HG03108 (cell line): ENCODE data around the gene OR2T8.

Experiments used
- ATAC-seq: cut with Tn5 transposase; IDR thresholded peaks from one replicate; pipeline ENCODE4 v1.9.1; 2021; ENCODE audit warnings: moderate library complexity; ENCODE audit not compliant: unreplicated experiment

OR2T8 gene

DNA sequence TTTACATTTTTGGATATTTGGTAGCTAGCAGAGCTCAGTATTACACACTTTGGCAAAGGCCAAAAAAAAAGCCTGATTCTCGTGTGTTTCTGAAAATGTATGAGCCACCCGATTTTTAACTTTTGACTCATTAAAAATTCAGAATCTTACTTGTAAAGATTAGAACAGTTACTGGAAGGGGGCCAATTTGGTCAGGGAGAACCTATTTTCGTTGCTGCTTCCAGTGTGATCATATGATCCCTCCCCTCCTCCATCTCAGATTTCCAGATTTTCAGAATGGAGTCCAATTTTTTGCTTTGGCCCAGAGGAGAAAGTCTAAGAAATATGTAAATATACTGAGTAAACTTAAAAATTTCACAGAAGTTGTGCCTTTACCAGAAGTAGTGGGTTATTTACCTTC, 41.7 kb downstream of the OR2T8 start:
- ATAC-seq: no peak

DNA sequence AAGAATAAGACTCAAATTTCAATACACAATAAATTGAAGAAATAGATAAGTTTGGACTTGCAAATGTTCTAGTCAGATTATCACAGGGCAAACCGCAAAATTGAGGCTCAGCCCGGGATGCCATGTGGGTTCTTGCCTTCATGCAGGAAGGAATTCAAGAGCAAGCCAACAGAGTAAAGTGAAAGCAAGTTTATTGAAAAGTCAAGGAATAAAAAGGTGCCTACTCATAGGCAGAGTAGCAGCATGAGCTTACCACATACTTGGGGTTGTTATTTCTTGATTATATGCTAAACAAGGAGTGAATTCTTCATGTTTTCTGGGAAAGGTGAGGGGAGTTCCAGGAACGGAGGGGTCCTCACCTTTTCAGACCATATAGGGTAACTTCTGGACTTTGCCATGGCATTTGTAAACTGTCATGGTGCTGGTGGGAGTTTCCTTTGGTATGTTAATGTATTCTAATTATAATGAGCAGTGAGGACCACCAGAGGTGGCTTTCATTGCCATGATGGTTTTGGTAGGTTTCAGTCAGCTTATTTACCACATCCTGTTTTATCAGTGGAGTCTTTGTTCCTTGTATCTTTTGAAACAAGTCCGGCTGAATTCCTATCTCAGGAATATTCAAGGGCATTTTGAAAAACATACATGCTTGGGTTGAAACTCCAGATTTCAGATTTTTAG, 43.0 kb downstream of the OR2T8 start:
- ATAC-seq: no peak

DNA sequence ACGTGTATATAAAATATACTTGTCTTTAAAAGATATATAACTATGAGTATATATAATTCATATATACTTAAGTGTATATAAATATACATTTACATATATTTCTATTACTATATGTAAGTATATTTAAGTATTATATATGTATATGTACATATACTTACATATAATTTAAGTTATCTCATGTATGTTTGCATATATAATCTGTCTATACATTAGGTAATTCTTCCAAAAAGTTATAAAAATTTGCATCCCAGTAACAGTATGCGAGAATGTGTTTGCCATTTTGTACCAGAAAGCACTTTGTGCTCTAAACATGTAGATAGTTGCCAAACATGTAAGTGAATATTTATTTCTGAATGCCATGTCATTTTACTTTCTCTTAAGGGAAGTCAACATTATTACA, 44.9 kb downstream of the OR2T8 start, which contains the start of gene OR2AK2:
TSS of gene OR2AK2 (plus strand) at position 301 of the 400 bp plus-strand sequence. CDS start 144 bp downstream, outside the sequence.
- ATAC-seq: no peak

DNA sequence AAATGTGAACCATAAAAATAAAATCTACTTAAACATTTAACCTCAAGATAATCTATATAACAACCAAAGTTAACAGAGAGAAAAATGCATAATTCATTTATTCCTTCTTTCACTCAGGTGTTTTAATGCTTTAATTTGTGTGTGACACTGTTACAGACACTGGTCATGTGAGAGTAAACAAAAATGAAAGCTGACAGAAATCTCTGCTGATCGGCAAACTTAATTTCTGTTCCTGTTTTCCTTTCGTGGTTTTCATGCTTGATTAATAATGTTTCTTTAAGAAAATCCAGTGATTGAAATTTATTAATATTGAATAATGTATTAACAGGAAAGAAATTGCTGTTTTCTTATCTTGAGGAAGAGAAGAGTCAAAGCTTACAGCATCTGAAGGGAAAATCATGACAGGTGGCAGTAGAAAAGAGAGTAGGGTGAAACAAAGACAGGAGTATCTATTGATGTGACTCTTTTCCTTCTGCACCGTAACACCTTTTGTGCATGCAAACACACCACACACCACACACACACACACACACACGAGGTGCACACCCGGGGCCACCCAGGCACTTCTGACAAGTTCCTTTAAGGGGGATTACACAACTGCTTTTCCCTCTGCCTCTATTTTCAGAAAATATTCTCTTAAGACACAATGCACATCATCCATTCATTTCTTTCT, 46.6 kb downstream of the OR2T8 start:
- ATAC-seq: peak; percentile 68
